Measurements from ENCODE around the gene MED15.
"Not testable (repeated sequence)": the region's sequence is repeated elsewhere in the genome, so short reads cannot be mapped to it uniquely, and the experiment has no call there.

Gene MED15

GRCh38 chr22:20483771-20484170 lies 23.6 kb upstream of the MED15 start:
- no peak for DNase-seq

- DNase-seq: no peak
These were observed 22.3 kb upstream of the MED15 start for GRCh38 chr22:20484948-20485683.

GRCh38 chr22:20486229-20486628 lies 21.2 kb upstream of the MED15 start:
- no peak for DNase-seq

GRCh38 chr22:20487715-20488114 lies 19.7 kb upstream of the MED15 start:
- no peak for DNase-seq

GRCh38 chr22:20488946-20489345 lies 18.5 kb upstream of the MED15 start:
- no peak for DNase-seq

- no peak for DNase-seq
These were observed 17.0 kb upstream of the MED15 start for GRCh38 chr22:20490183-20490940.

- no peak for DNase-seq
These were observed 16.5 kb upstream of the MED15 start for GRCh38 chr22:20490941-20491307.

GRCh38 chr22:20491346-20491745 lies 16.1 kb upstream of the MED15 start:
- no peak for DNase-seq

GRCh38 chr22:20494978-20495860 lies 12.2 kb upstream of the MED15 start, which contains the start of gene KLHL22:
TSS of gene KLHL22 (minus strand) at chr22:20495795. CDS start at chr22:20489211, 6,584 bp downstream.
- peak in 1 of 2 donors; percentile 27 for DNase-seq

- peak; percentile 91 to 93 for DNase-seq
These were observed 11.3 kb upstream of the MED15 start for GRCh38 chr22:20495861-20496681.

- DNase-seq: no peak
These were observed 10.0 kb upstream of the MED15 start for GRCh38 chr22:20497426-20497825.

GRCh38 chr22:20498913-20499312 lies 8.5 kb upstream of the MED15 start:
- DNase-seq: no peak

GRCh38 chr22:20499769-20500168 lies 7.6 kb upstream of the MED15 start:
- DNase-seq: no peak

GRCh38 chr22:20503816-20504215 lies 3.6 kb upstream of the MED15 start:
- no peak for DNase-seq

- not testable (repeated sequence) for DNase-seq
These were observed 3.0 kb upstream of the MED15 start for GRCh38 chr22:20504293-20504922.

GRCh38 chr22:20506543-20507252 lies 712 bp upstream of the MED15 start:
- DNase-seq: no peak

GRCh38 chr22:20508067-20508755 lies 801 bp downstream of the MED15 start:
- DNase-seq: not testable (repeated sequence)

GRCh38 chr22:20508815-20509271 lies 1.4 kb downstream of the MED15 start:
- no peak for DNase-seq

GRCh38 chr22:20509344-20510047 lies 2.1 kb downstream of the MED15 start:
- peak; percentile 61 to 68 for DNase-seq
